EL (cell line): ENCODE data around the gene FANCD2.
"Not testable (repeated sequence)": the region's sequence is repeated elsewhere in the genome, so short reads cannot be mapped to it uniquely, and the experiment has no call there.

ENCODE experiments used
- DNase-seq: peaks from one replicate; pipeline ENCODE4 v3.0.0-alpha.2; 2016

FANCD2 gene

DNA sequence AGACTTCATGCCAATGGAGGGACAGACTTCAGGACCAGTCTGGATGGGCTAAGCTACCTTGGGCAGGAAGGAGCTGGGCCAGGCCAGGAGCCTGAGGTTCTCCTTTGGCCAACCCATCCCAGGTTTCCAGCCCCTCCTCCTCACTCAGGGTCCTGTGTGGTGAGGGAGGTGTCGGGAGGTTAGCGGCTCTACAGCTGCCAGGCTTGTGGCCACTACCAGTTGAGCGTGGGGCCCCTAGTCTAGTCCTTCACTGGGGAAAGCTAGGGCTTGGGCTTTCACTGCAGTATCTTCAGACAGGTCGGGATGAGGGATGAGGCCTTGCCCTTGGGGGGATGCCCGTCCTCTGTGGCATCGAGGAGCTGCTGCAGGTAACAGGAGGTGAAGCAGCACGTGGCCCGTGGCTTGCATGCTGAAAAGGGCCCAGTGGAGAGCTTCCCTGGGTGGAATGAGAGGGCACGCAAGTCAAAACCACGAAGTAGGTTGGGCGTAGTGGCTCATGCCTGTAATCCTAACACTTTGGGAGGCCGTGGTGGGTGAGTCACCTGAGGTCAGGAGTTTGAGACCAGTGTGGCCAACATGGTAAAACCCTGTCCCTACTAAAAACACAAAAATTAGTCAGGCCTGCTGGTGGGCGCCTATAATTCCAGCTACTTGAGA is 8.5 kb upstream of the FANCD2 start:
- DNase-seq: peak; percentile 86

DNA sequence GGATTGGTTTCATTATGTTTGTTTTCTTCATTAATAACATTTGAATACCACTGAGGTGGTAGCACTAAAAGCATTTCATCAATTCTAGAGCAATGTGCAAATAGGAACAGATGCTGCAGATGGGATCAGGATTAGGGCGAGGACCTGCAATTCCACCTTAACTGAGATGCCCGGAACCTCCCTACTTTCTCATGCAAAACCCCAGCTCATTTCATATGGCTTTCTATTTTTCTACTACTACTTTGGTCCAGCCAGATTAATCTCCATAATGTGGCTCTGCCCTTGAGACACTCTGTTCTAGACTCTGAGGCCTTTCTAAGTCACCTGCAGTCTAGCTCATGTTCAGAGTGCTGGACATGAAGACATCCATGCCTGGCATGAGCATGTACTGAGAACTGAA is 7.4 kb upstream of the FANCD2 start:
- DNase-seq: not testable (repeated sequence)

DNA sequence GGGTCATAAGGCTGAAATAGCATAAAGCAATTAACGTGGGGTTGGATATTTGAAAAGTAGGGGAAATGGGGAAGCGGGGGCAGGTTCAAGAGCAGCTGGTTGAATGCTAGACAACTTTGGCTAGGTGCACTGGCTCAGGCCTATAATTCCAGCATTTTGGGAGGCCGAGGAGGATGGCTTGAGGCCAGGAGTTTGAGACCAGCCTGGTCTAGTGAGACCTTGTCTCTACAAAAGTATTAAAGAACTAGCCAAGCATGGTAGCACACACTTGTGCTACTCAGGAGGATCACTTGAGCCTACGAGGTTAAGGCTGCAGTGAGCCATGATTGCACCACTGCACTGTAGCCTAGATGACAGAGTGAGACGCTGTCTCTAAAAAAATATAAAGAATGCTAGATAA is 6.9 kb upstream of the FANCD2 start:
- DNase-seq: no peak

DNA sequence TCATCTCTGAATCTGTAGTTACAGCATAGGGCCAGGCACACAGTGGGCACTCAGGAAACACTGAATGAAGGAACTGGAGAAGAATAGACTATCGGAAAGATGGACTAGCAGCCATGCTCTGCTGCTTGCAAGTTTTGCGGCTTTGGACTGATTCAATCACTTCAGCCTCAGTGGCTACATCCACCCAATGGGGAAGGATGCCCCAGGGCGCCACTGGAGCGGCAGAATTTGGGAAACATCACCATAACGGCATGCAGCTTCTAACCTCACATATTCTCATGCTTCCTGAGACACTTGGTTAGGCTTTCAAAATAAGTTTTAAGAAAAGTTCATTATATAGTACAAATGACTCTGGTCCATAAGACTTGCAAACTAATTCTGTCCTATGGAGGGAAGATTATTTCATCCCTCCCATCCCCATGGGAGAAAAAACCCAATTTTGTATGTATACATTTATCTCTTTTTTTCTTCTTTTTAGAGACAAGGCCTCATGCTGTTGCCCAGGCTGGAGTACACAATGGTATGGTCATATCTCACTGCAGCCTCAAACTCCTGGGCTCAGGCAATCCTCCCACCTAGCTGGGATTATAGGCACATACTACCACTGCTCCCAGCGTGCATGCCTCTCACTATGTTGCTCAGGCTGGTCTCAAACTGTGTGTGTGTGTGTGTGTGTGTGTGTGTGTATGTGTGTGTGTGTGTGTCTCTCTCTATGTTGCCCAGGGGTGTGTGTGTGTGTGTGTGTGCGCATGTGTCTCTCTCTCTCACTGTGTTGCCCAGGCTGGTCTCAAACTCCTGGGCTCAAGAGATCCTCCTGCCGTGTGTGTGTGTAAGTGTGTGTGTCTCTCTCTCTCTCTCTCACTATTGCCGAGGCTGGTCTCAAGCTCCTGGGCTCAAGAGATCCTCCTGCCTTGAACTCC is 4.1 kb upstream of the FANCD2 start:
- DNase-seq: no peak

DNA sequence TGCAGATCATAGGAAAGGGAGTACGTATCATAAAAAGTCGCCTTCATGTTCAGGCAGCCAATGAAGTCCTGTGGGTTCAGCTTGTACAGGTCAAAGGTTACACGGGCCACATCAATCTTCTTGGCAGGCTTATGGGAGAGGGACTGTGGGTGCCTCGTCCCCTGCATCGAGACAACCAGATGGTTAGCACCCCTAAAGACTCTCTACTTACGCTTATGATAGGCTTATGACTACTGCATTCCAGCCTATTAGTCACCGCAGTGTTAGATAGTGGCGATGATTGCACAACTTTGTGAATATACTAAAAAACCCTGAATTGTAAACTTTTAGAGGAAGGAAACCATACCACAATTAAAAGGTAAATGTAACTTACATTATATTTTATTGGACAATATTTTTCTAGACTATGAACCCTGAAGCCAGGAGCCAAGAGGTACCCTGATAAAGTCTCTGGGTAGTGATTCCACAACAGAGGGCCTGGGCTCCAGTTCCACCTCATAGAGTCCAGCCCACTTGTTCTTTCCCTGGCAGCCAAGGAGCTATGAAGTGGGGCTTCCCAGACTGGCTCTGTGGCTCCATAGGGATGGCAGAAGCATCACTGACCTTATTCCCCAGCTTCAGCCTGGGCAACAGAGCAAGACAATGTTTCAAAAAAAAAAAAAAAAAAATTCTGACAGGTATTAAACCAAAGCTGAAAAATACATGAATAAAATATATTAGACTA is 2.5 kb upstream of the FANCD2 start:
- peak; percentile 85 for DNase-seq

DNA sequence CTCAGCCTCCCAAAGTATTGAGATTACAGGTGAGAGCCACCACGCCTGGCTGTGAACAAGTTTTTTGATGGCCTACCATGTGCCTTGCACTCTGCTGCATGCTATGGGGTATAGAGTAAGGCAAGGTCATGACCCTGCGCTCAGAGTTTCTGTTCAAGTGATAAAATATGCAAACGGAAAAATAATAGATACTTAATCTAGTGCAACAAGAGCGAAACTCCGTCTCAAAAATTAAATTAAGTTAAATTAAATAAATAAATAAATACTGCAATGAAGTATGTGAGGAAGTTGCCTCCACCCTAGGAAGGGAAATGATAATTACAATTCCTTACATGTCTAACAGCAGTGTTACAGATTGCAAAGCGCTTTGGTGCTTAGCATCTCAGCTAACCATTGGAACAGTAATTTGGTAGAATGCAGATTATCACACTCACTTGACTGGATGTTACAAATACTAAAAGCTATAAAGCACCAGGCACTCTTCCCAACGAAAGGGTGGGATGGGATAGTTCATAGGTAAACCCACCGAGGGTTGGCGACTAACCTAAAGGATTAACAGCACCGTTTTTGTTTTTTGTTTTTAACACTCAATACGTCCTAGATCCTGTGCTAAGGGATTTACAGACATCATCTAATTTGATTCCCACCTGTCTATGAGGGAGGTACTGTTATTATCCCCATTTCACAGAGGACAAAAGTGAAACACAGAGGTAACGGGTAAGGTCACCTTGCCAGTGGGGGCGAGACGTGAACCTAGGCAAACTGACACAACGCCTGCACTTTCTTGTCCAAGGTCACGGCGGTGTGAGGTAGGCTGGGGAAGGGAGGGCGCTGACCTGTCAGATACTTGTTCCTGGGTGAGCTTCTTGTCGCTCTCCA is 793 bp upstream of the FANCD2 start:
- no peak for DNase-seq

DNA sequence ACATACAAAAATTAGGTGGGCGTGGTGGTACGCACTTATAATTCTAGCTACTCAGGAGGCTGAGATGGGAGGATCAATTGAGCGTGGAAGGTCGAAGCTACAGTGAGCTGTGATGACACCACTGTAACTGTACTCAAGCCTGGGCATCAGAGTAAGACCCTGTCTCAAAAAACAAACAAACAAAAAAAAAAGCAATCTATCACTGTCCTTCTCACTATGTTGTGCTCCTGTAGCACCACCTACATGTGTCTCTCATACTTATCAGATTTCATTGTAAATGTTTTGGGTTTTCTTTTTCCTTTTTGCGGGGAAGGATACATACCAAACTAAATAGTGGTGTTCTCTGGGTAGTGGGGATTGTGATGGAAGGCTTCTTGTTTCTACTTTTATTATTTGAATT is 14.8 kb downstream of the FANCD2 start:
- no peak for DNase-seq

DNA sequence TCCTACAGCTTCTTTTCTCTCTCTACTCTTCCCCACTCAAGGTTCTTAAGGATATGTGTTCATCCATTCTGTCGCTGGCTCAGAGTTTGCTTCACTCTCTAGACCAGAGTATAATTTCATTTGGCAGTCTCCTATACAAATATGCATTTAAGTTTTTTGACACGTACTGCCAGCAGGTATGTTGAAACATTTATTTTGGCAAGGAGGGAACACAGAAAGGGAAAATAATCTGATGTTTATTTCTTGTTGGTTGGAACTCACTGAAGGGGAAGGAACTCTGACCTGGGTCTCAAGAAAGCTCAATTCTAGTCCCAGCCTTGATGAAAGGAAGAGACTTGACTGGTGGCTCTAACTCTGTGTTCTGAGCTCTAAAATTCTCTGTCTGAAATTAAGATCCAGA is 21.6 kb downstream of the FANCD2 start:
- DNase-seq: no peak

DNA sequence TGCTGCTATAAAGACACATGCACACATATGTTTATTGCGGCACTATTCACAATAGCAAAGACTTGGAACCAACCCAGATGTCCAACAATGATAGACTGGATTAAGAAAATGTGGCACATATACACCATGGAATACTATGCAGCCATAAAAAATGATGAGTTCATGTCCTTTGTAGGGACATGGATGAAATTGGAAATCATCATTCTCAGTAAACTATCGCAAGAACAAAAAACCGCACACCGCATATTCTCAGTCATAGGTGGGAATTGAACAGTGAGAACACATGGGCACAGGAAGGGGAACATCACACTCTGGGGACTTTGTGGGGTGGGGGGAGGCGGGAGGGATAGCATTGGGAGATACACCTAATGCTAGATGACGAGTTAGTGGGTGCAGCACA is 26.8 kb downstream of the FANCD2 start:
- DNase-seq: not testable (repeated sequence)

DNA sequence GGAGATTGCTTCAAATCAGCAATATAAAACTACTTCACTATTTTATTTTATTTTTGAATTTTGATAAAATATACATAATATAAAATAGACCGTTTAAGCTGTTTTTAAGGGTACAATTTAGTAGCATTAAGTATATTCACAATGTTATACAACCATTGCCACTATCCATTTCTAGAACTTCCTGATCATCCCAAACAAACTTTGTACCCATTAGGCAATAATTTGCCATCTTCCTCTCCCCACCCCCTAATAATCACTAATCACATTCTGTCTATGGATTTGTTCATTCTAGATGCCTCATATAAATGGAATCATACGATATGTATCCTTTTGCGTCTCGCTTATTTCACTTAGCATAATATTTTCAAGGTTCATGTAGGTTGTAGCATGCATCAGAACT is 28.9 kb downstream of the FANCD2 start:
- no peak for DNase-seq

DNA sequence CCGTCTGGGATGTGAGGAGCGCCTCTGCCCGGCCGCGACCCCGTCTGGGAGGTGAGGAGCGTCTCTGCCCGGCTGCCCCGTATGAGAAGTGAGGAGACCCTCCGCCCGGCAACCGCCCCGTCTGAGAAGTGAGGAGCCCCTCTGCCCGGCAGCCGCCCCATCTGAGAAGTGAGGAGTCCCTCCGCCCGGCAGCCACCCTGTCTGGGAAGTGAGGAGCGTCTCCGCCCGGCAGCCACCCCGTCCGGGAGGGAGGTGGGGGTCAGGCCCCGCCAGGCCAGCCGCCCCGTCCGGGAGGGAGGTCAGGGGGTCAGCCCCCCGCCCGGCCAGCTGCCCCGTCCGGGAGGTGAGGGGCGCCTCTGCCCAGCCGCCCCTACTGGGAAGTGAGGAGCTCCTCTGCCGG is 43.8 kb downstream of the FANCD2 start:
- not testable (repeated sequence) for DNase-seq

DNA sequence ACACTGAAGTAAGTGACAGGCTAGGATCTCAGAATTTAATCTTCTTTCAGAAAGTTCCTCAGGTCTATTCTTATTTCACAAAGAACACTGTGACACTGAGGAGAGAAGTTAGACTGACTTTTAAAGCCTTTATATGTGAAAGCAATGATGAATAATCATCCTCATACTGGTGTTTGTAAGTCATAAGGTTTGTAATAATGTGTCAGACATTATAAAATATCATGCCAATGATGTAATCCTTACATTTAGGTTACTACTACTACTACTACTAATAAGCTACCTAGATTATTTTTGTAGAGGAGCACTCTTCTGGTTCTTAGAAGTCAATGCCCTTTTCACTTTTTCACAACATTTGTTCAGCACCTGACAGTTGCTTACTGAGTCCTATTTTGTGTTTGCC is 48.4 kb downstream of the FANCD2 start:
- DNase-seq: peak; percentile 11

DNA sequence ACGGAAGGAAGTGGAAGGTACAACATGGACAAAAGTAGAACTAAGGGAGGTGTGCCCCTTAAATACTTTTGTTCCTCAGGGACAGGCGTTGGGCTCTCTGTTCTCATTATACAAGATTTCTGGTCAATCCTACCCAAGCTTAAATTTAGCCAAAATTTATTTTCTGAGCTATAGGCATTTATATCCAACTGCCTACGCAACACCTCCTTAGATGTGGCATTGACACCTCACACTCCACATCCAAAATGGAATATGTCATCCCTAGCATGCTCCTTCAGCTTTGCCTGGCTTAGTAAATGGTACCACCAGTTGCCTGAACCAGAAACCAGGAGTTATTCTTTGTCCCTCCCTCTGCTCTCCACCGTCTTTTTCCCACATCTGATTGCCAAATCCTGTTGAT is 55.6 kb downstream of the FANCD2 start:
- DNase-seq: no peak

DNA sequence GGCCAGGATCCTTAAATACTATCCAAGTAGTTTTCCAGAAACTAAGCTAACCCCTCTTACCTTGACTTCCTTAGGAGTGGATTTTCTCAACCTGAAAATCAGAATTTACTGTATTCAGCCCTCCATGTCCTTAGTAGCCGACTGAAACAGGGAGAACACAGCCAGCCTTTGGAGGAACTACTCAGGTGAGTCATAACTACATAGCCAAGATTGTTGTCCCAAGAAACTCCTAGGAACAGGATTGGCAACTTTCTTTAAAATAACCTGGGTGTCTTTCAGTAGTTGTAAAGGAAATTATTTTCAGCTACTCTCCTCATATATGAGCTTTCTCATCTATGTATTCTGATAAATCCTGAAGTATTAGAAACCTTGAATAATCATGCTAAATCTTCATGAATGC is 59.5 kb downstream of the FANCD2 start:
- no peak for DNase-seq

DNA sequence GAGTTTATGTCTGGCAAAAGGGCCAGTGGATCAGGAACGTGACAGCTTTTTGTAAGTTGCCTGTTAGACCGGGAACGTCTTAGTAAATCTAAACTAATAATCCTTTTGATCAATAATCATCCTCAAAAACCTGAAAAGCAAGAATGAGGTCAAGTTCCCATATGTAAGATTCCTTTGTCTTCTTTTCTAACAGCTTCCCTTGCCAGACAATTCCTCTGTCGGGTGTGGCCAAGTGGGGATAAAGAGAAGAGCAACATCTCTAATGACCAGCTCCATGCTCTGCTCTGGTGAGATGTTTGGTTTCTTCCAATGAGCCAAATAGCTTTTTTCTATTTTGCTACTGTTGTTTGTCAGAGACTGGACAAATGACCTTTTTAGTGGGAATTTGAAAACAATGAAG is 62.0 kb downstream of the FANCD2 start:
- no peak for DNase-seq

DNA sequence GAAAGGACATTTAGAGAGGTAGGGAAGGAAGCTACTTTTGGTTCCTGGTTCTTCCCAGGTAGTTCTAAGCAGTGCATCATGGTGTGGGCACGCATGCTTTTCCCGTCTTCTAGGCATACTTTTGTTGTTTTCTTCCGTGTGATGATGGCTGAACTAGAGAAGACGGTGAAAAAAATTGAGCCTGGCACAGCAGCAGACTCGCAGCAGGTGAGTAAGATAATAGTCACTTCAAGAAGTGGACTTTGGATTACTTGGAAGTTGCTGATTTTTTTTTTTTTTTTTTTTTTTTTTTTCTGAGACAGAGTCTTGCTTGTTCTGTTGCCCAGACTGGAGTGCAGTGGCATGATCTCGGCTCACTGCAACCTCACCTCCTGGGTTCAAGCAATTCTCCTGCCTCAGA is 63.9 kb downstream of the FANCD2 start:
- DNase-seq: no peak

DNA sequence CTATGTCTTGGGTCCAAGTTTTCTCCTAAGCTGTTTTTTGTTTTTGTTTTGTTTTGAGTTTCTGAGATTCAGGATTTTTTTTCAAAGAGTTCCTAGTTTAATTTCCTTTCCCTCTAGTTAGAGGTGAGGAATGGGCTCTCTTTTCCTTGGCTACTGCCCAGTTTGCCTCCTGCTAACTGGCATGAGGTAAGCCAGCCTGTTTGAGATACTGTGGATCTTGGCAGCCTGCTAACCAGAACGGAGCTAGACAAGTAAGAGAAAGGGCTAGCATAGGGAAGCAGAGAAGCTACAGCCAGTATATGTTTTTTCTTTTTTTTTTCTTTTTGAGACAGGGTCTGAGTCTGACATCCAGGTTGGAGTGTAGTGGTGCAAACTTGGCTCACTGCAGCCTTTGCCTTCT is 64.5 kb downstream of the FANCD2 start:
- not testable (repeated sequence) for DNase-seq

DNA sequence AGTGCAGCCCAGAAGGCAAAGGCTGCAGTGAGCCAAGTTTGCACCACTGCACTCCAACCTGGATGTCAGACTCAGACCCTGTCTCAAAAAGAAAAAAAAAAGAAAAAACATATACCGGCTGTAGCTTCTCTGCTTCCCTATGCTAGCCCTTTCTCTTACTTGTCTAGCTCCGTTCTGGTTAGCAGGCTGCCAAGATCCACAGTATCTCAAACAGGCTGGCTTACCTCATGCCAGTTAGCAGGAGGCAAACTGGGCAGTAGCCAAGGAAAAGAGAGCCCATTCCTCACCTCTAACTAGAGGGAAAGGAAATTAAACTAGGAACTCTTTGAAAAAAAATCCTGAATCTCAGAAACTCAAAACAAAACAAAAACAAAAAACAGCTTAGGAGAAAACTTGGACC is 65.2 kb downstream of the FANCD2 start:
- not testable (repeated sequence) for DNase-seq

DNA sequence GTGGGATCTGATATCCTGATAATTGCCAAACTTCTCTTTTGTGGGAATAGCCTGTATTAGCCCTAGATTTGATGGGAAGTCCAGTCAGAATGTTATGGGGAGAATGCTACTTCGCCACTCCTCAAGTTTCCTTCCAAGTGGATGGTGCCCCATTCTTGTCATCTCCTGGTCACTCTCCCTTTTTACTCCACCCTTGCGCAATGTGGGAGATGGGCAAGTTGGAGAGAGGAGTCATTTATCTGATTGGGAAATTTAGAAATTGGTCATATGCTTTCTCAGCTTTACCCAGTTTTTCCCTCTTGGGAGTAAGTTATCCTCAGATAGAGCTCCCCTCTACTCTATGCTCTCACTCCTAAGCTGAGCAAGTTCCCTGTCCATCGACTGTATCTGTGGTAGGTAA is 67.4 kb downstream of the FANCD2 start:
- DNase-seq: no peak

DNA sequence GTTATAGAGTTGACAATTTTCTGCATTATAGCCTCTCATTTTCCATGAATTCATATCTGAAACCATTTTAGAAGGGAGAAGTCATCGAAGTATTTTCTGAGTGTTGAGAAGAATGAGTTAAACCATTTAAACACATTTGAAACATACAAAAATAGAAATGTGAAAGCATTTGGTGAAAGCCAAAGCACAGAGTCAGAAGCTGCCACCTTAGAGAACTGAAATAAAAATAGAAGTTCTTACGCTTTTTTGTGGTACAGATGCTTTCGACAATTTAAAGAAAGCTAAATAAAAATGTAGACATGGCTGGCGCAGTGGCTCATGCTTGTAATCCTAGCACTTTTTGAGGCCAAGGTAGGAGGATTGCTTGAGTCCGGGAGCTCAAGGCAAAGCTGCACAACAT is 72.8 kb downstream of the FANCD2 start:
- DNase-seq: no peak

DNA sequence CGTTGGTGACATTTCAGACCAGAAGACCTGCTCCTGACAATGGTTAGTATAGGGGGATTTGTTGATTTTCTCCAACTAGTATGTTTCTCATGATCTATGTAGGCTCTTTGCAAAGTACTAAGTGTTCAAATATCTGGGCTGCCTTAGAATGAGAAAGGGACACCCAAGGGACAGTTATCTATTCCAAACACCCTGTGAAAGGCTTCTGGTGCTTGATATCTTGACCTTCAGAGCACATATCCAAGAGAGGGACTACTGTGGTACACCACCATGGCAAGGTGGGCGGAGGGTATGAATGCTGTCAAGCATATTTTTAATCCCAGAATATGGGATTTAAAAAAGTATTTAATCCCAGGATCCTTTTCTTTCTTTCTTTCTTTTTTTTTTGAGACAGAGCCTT is 80.7 kb downstream of the FANCD2 start:
- DNase-seq: no peak

DNA sequence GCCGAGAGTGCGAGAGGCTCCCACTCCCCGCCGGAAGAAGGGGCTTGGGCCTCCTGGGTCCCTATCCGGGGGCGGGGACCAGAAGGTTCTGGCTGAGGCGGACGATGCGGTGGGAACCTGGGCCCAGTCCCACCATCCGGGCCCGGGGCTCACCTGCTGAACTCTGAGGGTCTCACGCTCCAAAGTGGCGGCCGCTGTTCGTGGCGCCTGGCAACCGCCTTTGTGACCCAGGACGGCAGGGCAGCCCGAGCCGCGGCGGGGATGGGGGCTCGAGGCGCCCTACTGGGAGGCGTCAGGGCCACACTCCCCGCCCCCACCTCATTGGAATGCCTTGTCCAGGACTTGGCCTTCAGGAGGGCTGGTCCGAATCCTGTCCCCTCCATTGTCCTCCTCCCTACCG is 81.9 kb downstream of the FANCD2 start, which contains the start of gene FANCD2OS:
Gene FANCD2OS, minus strand, starts transcription at position 165 of the 400 bp plus-strand sequence. CDS start 3,481 bp downstream, outside the sequence.
- no peak for DNase-seq
